Measurements from ENCODE around the gene FURIN. TPM values are rescaled to one million over a fixed set of nuclear protein-coding genes. Genes with fewer than 3 reads are reported as not detected.

FURIN gene
- total RNA-seq (ENCODE audit: unreplicated experiment): 26.5 TPM
- long read RNA-seq, partial matches to known transcripts: 3 of 3 reads
- long read RNA-seq, other reads (novel, unspliced or antisense): 0 of 3 reads

DNA sequence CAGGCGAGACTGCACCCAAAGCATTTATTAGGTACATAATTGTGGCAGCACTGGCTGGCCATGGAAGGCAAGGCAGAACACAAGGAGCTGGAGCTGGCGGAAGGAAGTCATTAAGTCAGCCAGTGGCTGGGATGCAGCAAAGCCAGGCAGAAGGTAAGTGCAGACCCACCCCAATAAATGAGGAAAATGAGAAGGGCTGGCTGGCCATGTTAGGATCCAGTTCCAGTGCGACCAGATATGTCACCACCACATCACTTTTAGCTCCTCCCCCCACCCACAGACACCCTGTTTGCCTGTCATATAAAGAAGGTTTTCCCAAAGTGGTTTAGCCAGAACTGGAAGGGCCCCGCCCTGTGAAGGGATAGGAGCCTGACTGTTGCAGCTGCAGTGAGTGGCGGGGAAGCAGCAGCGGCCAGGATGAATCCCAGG lies at the start of gene FURIN:
Gene FURIN, plus strand, starts transcription at position 328 of the 429 bp plus-strand sequence. CDS start 7,153 bp downstream, outside the sequence.
- no peak within 1 kb of the TSS for H3K4me3 Mint-ChIP-seq (ENCODE audit: unreplicated experiment)
- H3K27me3 Mint-ChIP-seq (ENCODE audit: unreplicated experiment): peaks cover 2% of the 10 kb centered on the region
- peaks cover 6% of the 10 kb centered on the region for H3K9me3 Mint-ChIP-seq (ENCODE audit: unreplicated experiment)
- H3K36me3 Mint-ChIP-seq (ENCODE audit: unreplicated experiment): no peaks in the 10 kb centered on the region
- no peak within 1 kb of the TSS for H3K27ac Mint-ChIP-seq (ENCODE audit: unreplicated experiment)
- no peak for DNase-seq
- TF ChIP-seq, protein P1, sequence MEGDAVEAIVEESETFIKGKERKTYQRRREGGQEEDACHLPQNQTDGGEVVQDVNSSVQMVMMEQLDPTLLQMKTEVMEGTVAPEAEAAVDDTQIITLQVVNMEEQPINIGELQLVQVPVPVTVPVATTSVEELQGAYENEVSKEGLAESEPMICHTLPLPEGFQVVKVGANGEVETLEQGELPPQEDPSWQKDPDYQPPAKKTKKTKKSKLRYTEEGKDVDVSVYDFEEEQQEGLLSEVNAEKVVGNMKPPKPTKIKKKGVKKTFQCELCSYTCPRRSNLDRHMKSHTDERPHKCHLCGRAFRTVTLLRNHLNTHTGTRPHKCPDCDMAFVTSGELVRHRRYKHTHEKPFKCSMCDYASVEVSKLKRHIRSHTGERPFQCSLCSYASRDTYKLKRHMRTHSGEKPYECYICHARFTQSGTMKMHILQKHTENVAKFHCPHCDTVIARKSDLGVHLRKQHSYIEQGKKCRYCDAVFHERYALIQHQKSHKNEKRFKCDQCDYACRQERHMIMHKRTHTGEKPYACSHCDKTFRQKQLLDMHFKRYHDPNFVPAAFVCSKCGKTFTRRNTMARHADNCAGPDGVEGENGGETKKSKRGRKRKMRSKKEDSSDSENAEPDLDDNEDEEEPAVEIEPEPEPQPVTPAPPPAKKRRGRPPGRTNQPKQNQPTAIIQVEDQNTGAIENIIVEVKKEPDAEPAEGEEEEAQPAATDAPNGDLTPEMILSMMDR (IDR thresholded peaks at IDR 0.05; ENCODE audit: partially characterized antibody, unreplicated experiment): no peak
- H3K4me1 Mint-ChIP-seq (ENCODE audit: low read depth, unreplicated experiment): peaks cover 18% of the 10 kb centered on the region

DNA sequence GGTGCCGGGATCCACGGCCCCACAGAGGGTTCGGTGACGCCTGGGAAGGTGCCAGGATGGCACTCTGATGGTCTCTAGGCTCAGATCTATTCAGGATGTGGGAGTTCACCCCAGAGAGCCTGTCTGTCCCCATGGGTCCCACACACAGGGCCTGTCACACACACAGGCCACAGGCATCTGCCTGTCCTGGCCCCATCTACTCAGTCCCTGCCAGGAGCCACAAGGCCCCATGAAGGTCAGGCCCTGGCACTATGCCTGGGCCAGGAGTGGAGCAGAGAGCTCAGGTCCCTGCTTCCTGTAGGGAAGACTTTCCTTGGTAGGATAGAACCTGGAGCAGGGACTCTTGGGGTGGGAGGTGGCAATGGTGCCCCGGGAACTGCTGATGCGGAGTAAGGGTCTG lies 49.0 kb upstream of the FURIN start:
- no peak for DNase-seq
- Mint-ChIP-seq H3K36me3 (ENCODE audit: unreplicated experiment) (no peaks in the 10 kb centered on the region), H3K9me3 (ENCODE audit: unreplicated experiment) (peaks cover 9% of the 10 kb centered on the region), H3K4me1 (ENCODE audit: low read depth, unreplicated experiment) (peaks cover 23% of the 10 kb centered on the region), H3K27me3 (ENCODE audit: unreplicated experiment) (peaks cover 5% of the 10 kb centered on the region), H3K4me3 (ENCODE audit: unreplicated experiment) (no peak overlapping the region), H3K27ac (ENCODE audit: unreplicated experiment) (no peak overlapping the region)
- TF ChIP-seq, protein P1 (IDR thresholded peaks at IDR 0.05; ENCODE audit: partially characterized antibody, unreplicated experiment): no peak

DNA sequence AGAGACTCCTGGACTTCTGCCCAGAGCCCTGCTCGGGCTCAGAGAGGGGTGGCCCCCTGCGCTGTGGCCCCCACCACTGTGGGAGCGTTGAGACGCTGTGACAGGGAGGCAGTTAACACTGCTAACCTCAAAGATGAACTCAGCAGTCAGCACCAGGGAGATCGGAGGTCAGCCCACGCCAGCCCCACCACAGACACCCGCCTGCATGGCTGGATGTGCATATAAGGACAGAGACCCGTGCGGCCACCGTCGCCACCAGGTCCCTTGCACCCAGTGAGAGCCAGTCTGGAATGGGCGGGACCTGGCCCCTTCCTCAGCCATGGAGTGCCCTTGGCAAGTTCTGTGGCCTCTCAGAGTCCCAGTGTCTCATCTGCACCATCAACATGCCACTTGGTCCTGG lies 48.5 kb upstream of the FURIN start:
- Mint-ChIP-seq H3K4me1 (ENCODE audit: low read depth, unreplicated experiment) (peaks cover 19% of the 10 kb centered on the region), H3K27ac (ENCODE audit: unreplicated experiment) (no peak overlapping the region), H3K4me3 (ENCODE audit: unreplicated experiment) (no peak overlapping the region), H3K36me3 (ENCODE audit: unreplicated experiment) (no peaks in the 10 kb centered on the region), H3K9me3 (ENCODE audit: unreplicated experiment) (peaks cover 9% of the 10 kb centered on the region), H3K27me3 (ENCODE audit: unreplicated experiment) (peaks cover 3% of the 10 kb centered on the region)
- TF ChIP-seq, protein P1 (IDR thresholded peaks at IDR 0.05; ENCODE audit: partially characterized antibody, unreplicated experiment): no peak
- no peak for DNase-seq

DNA sequence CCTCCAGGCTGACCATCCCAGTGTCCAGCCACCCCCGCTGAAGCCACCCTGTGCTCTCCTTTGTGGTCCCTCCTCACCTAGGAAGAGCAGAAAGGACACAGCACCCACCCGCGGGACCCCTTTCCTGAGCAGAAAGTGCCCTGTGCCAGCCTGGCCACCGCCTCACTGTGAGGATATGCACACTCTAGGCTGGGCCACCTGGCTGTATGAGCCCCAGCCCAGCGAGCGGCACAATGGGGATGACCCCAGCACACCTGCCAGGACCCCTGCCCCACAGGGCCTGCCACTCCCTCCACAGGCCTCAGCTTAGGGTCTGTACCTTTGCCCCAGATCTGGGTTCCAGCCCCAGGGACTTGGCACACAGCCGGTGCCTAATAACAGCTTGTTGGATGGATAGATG lies 47.9 kb upstream of the FURIN start:
- Mint-ChIP-seq H3K4me3 (ENCODE audit: unreplicated experiment) (no peak overlapping the region), H3K36me3 (ENCODE audit: unreplicated experiment) (no peaks in the 10 kb centered on the region), H3K27ac (ENCODE audit: unreplicated experiment) (no peak overlapping the region), H3K27me3 (ENCODE audit: unreplicated experiment) (peaks cover 2% of the 10 kb centered on the region), H3K4me1 (ENCODE audit: low read depth, unreplicated experiment) (peaks cover 13% of the 10 kb centered on the region), H3K9me3 (ENCODE audit: unreplicated experiment) (peaks cover 9% of the 10 kb centered on the region)
- no peak for DNase-seq
- TF ChIP-seq, protein P1 (IDR thresholded peaks at IDR 0.05; ENCODE audit: partially characterized antibody, unreplicated experiment): no peak

DNA sequence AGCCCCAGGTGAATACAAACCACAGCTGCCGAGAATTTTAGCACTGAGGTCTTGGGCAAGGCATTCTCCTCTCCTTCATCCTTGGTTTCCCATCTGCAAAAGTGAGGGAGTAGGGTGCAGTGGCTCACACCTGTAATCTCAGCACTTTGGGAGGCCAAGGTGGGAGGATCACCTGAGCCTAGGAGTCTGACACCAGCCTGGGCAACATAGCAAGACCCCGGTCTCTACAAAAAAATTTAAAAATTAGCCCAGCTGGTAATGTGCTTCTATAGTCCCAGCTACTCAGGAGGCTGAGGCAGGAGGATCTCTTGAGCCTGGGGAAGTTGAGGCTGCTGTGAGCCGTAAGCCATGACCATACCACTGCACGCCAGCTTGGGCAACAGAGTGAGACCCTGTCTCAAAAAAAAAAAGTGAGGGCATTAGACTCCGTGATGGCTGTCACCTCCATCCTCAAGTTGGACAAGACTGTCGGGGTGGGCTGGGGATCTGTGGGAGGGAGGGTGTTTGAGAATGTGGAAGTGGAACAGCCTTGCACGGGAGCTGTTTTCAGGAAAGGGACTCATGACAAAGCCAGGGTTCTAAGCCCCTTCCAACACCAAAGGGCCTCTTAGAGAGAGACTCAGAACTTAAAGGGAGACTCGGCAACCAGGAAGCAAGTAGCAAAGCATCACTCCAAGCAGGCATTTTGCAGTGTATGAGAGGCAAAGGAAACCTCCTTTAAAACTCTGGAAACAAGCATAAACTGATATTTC lies 46.0 kb upstream of the FURIN start:
- H3K4me3 Mint-ChIP-seq (ENCODE audit: unreplicated experiment): no peak overlapping the region
- TF ChIP-seq, protein P1 (IDR thresholded peaks at IDR 0.05; ENCODE audit: partially characterized antibody, unreplicated experiment): no peak
- no peak overlapping the region for H3K27ac Mint-ChIP-seq (ENCODE audit: unreplicated experiment)

More for the DNA sequence above, 46.0 kb upstream of the FURIN start:
- peaks cover 2% of the 10 kb centered on the region for H3K27me3 Mint-ChIP-seq (ENCODE audit: unreplicated experiment)
- peaks cover 12% of the 10 kb centered on the region for H3K4me1 Mint-ChIP-seq (ENCODE audit: low read depth, unreplicated experiment)
- peaks cover 9% of the 10 kb centered on the region for H3K9me3 Mint-ChIP-seq (ENCODE audit: unreplicated experiment)
- no peak for DNase-seq
- H3K36me3 Mint-ChIP-seq (ENCODE audit: unreplicated experiment): no peaks in the 10 kb centered on the region
